PC-9 (cell line): ENCODE data around the gene HARBI1. TPM values are rescaled to one million over a fixed set of nuclear protein-coding genes. Genes with fewer than 3 reads are reported as not detected.

ENCODE experiments used
- BruUV-seq: library from RNA; stranded (reverse); fragments of 400-500 nt; replicated peaks from 2 replicates; lab custom pipeline; 2021; lab: Mats Ljungman, UMichigan
- CTCF ChIA-PET: fragments of 300-600 bp; sonication (Branson Sonifier 250); formaldehyde crosslinking; loops from one replicate; lab custom pipeline; 2022; ENCODE audit warnings: antibody characterized with exemption; lab: Charles Lee
- POLR2A ChIA-PET: fragments of 300-600 bp; sonication (Branson Sonifier 250); formaldehyde crosslinking; loops from one replicate; lab custom pipeline; 2022; ENCODE audit warnings: antibody characterized with exemption; ENCODE audit not compliant: unreplicated experiment; lab: Charles Lee
- DNase-seq, 2 experiments: peaks; one replicate each; pipeline versions ENCODE4 v3.0.0 to v3.0.0-alpha.2; 2015 to 2022; ENCODE audit warnings: mixed read lengths in 1 of 2
- H2AFZ ChIP-seq: fragments of 200-600 bp; sonication (generic); 2 replicates; pipeline ENCODE4 v1.8.1; 2017; ENCODE audit warnings: antibody characterized with exemption
- H3F3A ChIP-seq: fragments of 200-600 bp; sonication (generic); 2 replicates; pipeline ENCODE4 v1.8.1; 2017; ENCODE audit warnings: antibody characterized with exemption, mild to moderate bottlenecking, low read depth; ENCODE audit not compliant: insufficient read depth
- H3K27ac ChIP-seq: fragments of 200-600 bp; sonication (generic); 2 replicates; pipeline ENCODE4 v1.6.1; 2016; ENCODE audit warnings: mixed run types
- H3K27me3 ChIP-seq: fragments of 200-600 bp; sonication (generic); 2 replicates; pipeline ENCODE4 v1.6.1; 2016; ENCODE audit warnings: low read depth, mixed run types; ENCODE audit not compliant: insufficient read depth
- H3K36me3 ChIP-seq: fragments of 200-600 bp; sonication (generic); 2 replicates; pipeline ENCODE4 v1.6.1; 2016; ENCODE audit warnings: low read depth, mixed run types
- H3K4me1 ChIP-seq: fragments of 200-600 bp; sonication (generic); replicated peaks from 2 replicates; pipeline ENCODE4 v1.6.1; 2016; ENCODE audit warnings: mixed run types; ENCODE audit not compliant: insufficient read depth
- H3K4me2 ChIP-seq: fragments of 200-600 bp; sonication (generic); 2 replicates; pipeline ENCODE4 v1.6.1; 2017; ENCODE audit warnings: mixed run types
- H3K4me3 ChIP-seq: fragments of 200-600 bp; sonication (generic); 2 replicates; pipeline ENCODE4 v1.6.1; 2016; ENCODE audit warnings: mixed run types
- H3K79me2 ChIP-seq: fragments of 200-600 bp; sonication (generic); 2 replicates; pipeline ENCODE4 v1.6.1; 2017; ENCODE audit warnings: low read depth, mixed run types
- H3K9me2 ChIP-seq: fragments of 200-600 bp; sonication (generic); 2 replicates; pipeline ENCODE4 v1.8.1; 2017; ENCODE audit warnings: mild to moderate bottlenecking; ENCODE audit not compliant: insufficient read depth
- H3K9me3 ChIP-seq: fragments of 200-600 bp; sonication (generic); 2 replicates; pipeline ENCODE4 v1.8.1; 2016; ENCODE audit warnings: low read depth; ENCODE audit not compliant: insufficient read depth
- H4K20me1 ChIP-seq: fragments of 200-600 bp; sonication (generic); 2 replicates; pipeline ENCODE4 v1.8.1; 2017; ENCODE audit not compliant: insufficient read depth
- EZH2 ChIP-seq: fragments of 200-600 bp; sonication (generic); IDR thresholded peaks from 2 replicates; pipeline ENCODE4 v1.8.0; 2017; ENCODE audit warnings: antibody characterized with exemption, low read depth
- intact Hi-C: fragments of 100-400 bp; cut with micrococcal nuclease; formaldehyde crosslinking; loops from one replicate; pipeline ENCODE4 v1.10.0; 2022; ENCODE audit not compliant: unreplicated experiment
- total RNA-seq: library from RNA; stranded (reverse); gene quantifications from 2 replicates; pipeline ENCODE4 v1.2.3, GENCODE V29; 2021
- TF ChIP-seq, protein P1 (sequence below): fragments of 200-600 bp; sonication (generic); conservative IDR thresholded peaks from 2 replicates; pipeline ENCODE4 v1.6.1; 2017; ENCODE audit warnings: mixed run types, antibody characterized with exemption, mild to moderate bottlenecking, moderate library complexity

Gene HARBI1
- total RNA-seq, 1 experiment from 2014 or later = 8.0 TPM

- CTCF ChIA-PET = no interaction called here
Observed at GRCh38 chr11:46662366-46662765, 45.3 kb upstream of the HARBI1 start.

DNA sequence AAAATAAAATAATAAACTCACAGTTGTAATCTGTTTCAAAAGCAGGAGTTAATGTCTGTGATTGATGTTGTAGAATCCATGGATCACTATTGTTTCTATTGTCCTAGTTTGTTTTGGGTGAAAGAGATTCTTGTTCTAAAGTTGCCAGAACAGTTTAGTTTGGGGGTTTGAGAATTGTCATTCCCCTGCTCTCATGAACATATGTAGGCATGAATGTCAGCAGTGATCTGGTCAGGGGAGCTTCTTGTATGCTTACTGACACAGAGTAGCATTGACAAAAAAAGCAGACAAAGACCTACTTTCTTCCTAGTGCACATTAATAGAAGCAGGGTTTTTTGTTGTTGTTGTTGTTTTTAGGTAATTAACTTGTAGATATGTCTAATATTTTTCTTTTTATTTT, 44.8 kb upstream of the HARBI1 start:
- H3K4me1 ChIP-seq = no peaks in the 10 kb centered on the region
- BruUV-seq = no TSS peak
- H3K4me2 ChIP-seq = no peak overlapping the region
- no peaks in the 10 kb centered on the region for H3K79me2 ChIP-seq
- no peak for TF ChIP-seq EZH2
- TF ChIP-seq, protein P1, sequence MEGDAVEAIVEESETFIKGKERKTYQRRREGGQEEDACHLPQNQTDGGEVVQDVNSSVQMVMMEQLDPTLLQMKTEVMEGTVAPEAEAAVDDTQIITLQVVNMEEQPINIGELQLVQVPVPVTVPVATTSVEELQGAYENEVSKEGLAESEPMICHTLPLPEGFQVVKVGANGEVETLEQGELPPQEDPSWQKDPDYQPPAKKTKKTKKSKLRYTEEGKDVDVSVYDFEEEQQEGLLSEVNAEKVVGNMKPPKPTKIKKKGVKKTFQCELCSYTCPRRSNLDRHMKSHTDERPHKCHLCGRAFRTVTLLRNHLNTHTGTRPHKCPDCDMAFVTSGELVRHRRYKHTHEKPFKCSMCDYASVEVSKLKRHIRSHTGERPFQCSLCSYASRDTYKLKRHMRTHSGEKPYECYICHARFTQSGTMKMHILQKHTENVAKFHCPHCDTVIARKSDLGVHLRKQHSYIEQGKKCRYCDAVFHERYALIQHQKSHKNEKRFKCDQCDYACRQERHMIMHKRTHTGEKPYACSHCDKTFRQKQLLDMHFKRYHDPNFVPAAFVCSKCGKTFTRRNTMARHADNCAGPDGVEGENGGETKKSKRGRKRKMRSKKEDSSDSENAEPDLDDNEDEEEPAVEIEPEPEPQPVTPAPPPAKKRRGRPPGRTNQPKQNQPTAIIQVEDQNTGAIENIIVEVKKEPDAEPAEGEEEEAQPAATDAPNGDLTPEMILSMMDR = no peak
- no peak for DNase-seq
- H4K20me1 ChIP-seq = 0 out of 2 replicates have a peak, but pooled peaks cover 3% of the 10 kb centered on the region
- H3K9me3 ChIP-seq = no peaks in the 10 kb centered on the region
- H2AFZ ChIP-seq = no peak overlapping the region
- intact Hi-C loops = no loop called here
- H3K9me2 ChIP-seq = no peaks in the 10 kb centered on the region
- ChIA-PET CTCF (no interaction called here), POLR2A (no interaction called here)
- H3F3A ChIP-seq = peaks cover 6% of the 10 kb centered on the region; the same call in 1 of the 2 replicates
- H3K36me3 ChIP-seq = peaks cover 26% of the 10 kb centered on the region
- H3K27ac ChIP-seq = no peak overlapping the region
- H3K27me3 ChIP-seq = no peaks in the 10 kb centered on the region
- no peak overlapping the region for H3K4me3 ChIP-seq

More at GRCh38 chr11:46662366-46662765, 45.3 kb upstream of the HARBI1 start:
- no peak for TF ChIP-seq EZH2
- TF ChIP-seq, protein P1 = no peak
- POLR2A ChIA-PET = no interaction called here
- Histone ChIP-seq H3K4me3 (no peak overlapping the region), H3K4me2 (no peak overlapping the region), H3F3A (peaks cover 6% of the 10 kb centered on the region; the same call in 1 of the 2 replicates), H4K20me1 (0 out of 2 replicates have a peak, but pooled peaks cover 3% of the 10 kb centered on the region), H3K27ac (no peak overlapping the region), H3K4me1 (no peaks in the 10 kb centered on the region), H3K36me3 (peaks cover 26% of the 10 kb centered on the region), H3K9me3 (no peaks in the 10 kb centered on the region), H3K9me2 (no peaks in the 10 kb centered on the region), H3K27me3 (no peaks in the 10 kb centered on the region), H3K79me2 (no peaks in the 10 kb centered on the region), H2AFZ (no peak overlapping the region)
- DNase-seq = no peak
- no TSS peak for BruUV-seq
- intact Hi-C loops = no loop called here

- peaks cover 37% of the 10 kb centered on the region for H3K36me3 ChIP-seq
- H3K27me3 ChIP-seq = no peaks in the 10 kb centered on the region
- no peak overlapping the region for H3K4me2 ChIP-seq
- H3K4me1 ChIP-seq = no peaks in the 10 kb centered on the region
- ChIA-PET CTCF (no interaction called here), POLR2A (no interaction called here)
- intact Hi-C loops = no loop called here
- H3K27ac ChIP-seq = no peak overlapping the region
- peaks cover 6% of the 10 kb centered on the region for H3F3A ChIP-seq
- H3K4me3 ChIP-seq = no peak overlapping the region
- no peaks in the 10 kb centered on the region for H4K20me1 ChIP-seq
- no peaks in the 10 kb centered on the region for H3K9me3 ChIP-seq
- no peaks in the 10 kb centered on the region for H3K9me2 ChIP-seq
- no peak for DNase-seq
- TF ChIP-seq, protein P1 = no peak
- TF ChIP-seq EZH2 = no peak
- no peaks in the 10 kb centered on the region for H3K79me2 ChIP-seq
- no peak overlapping the region for H2AFZ ChIP-seq
- no TSS peak for BruUV-seq
Observed at GRCh38 chr11:46659908-46660307, 42.9 kb upstream of the HARBI1 start.
